Measurements from ENCODE around the gene CPXM1.
"Not testable (repeated sequence)": the region's sequence is repeated elsewhere in the genome, so short reads cannot be mapped to it uniquely, and the experiment has no call there.

The CPXM1 gene

GRCh38 chr20:2816030-2816582, 15.7 kb upstream of the CPXM1 start, which contains the start of gene TMEM239:
Gene TMEM239 (plus strand): TSS chr20:2816364. CDS start chr20:2816555, 191 bp downstream.
- DNase-seq (ENCODE audit: low read depth), result no peak
- no peak within 1 kb of the TSS for H3K4me3 ChIP-seq (ENCODE audit: low read length)
- no peak for TF ChIP-seq CTCF (conservative IDR thresholded peaks at IDR 0.05; ENCODE audit: low read depth, low read length)

GRCh38 chr20:2815242-2815900, 14.9 kb upstream of the CPXM1 start:
- TF ChIP-seq CTCF (conservative IDR thresholded peaks at IDR 0.05; ENCODE audit: low read depth, low read length), result no peak
- DNase-seq (ENCODE audit: low read depth), result no peak

GRCh38 chr20:2814587-2815051, 14.2 kb upstream of the CPXM1 start, which contains the start of gene C20orf141:
Gene C20orf141 (plus strand): TSS chr20:2814987. CDS start chr20:2815185, 198 bp downstream.
- H3K4me3 ChIP-seq (ENCODE audit: low read length), result no peak within 1 kb of the TSS
- no peak for TF ChIP-seq CTCF (conservative IDR thresholded peaks at IDR 0.05; ENCODE audit: low read depth, low read length)
- DNase-seq (ENCODE audit: low read depth), result peak; percentile 40

More at GRCh38 chr20:2815242-2815900, 14.9 kb upstream of the CPXM1 start:
- no peak overlapping the region for H3K4me3 ChIP-seq (ENCODE audit: low read length)

- H3K4me3 ChIP-seq (ENCODE audit: low read length), result no peak overlapping the region
- no peak for DNase-seq (ENCODE audit: low read depth)
- TF ChIP-seq CTCF (conservative IDR thresholded peaks at IDR 0.05; ENCODE audit: low read depth, low read length), result no peak
These were observed 13.6 kb upstream of the CPXM1 start for GRCh38 chr20:2814076-2814475.

GRCh38 chr20:2812189-2812588, 11.8 kb upstream of the CPXM1 start:
- DNase-seq (ENCODE audit: low read depth), result no peak
- no peak for TF ChIP-seq CTCF (conservative IDR thresholded peaks at IDR 0.05; ENCODE audit: low read depth, low read length)

GRCh38 chr20:2809690-2810089, 9.3 kb upstream of the CPXM1 start:
- DNase-seq (ENCODE audit: low read depth), result no peak
- no peak overlapping the region for H3K4me3 ChIP-seq (ENCODE audit: low read length)
- TF ChIP-seq CTCF (conservative IDR thresholded peaks at IDR 0.05; ENCODE audit: low read depth, low read length), result no peak

More at GRCh38 chr20:2812189-2812588, 11.8 kb upstream of the CPXM1 start:
- no peak overlapping the region for H3K4me3 ChIP-seq (ENCODE audit: low read length)

- not testable (repeated sequence) for H3K4me3 ChIP-seq (ENCODE audit: low read length); DNase-seq (ENCODE audit: low read depth)
These were observed 7.5 kb upstream of the CPXM1 start for GRCh38 chr20:2807929-2808328.
